Keratinocyte (primary cell): ENCODE results near the gene SEMA3A. TPM values are rescaled to one million over a fixed set of nuclear protein-coding genes. Genes with fewer than 3 reads are reported as not detected.

Source experiments
- DNase-seq: peaks from one replicate; pipeline ENCODE4 v3.0.0-alpha.2; 2011; ENCODE audit warnings: low read depth, missing footprints, low spot score
- FAIRE-seq: peaks from 2 replicates; lab custom pipeline; 2011; peaks lifted over from hg19 to GRCh38; lab: Jason Lieb, UNC
- H2AFZ ChIP-seq: 2 replicates; pipeline ENCODE4 v1.6.0; 2012; ENCODE audit warnings: low read length, control low read depth, inconsistent platforms; ENCODE audit not compliant: control insufficient read depth
- H3K27ac ChIP-seq: 2 replicates; pipeline ENCODE4 v1.5.1; 2011; ENCODE audit warnings: low read length; ENCODE audit not compliant: control insufficient read depth, insufficient read depth
- H3K27me3 ChIP-seq: 3 replicates; pipeline ENCODE4 v1.6.0; 2011; ENCODE audit warnings: low read length; ENCODE audit not compliant: control insufficient read depth, insufficient read depth; ENCODE audit errors: extremely low read depth
- H3K36me3 ChIP-seq, 2 experiments: 2 replicates in 1 of 2; 3 replicates in 1 of 2; pipeline ENCODE4 v1.5.1; 2011; ENCODE audit warnings: low read length in 2 of 2, mild to moderate bottlenecking in 1 of 2; ENCODE audit not compliant: control insufficient read depth in 2 of 2, insufficient read depth in 2 of 2; ENCODE audit errors: extremely low read depth in 1 of 2
- H3K4me1 ChIP-seq: 3 replicates; pipeline ENCODE4 v1.5.1; 2011; ENCODE audit warnings: low read length; ENCODE audit not compliant: control insufficient read depth, insufficient read depth; ENCODE audit errors: extremely low read depth
- H3K4me2 ChIP-seq: 3 replicates; pipeline ENCODE4 v1.6.0; 2011; ENCODE audit warnings: low read depth, low read length; ENCODE audit not compliant: control insufficient read depth, insufficient read depth; ENCODE audit errors: extremely low read depth
- H3K4me3 ChIP-seq, 3 experiments: fragments of 200-600 bp in 1 of 3; sonication (generic) in 1 of 3; 2 replicates in 2 of 3; 3 replicates in 1 of 3; pipeline ENCODE4 v1.5.1; 2011 to 2016; ENCODE audit warnings: low read length in 3 of 3, mild to moderate bottlenecking in 3 of 3, control low read depth in 2 of 3, inconsistent platforms in 1 of 3, low read depth in 1 of 3, mixed read lengths in 1 of 3, mixed run types in 1 of 3, moderate library complexity in 1 of 3; ENCODE audit not compliant: control insufficient read depth in 2 of 3, insufficient read depth in 2 of 3; ENCODE audit errors: extremely low read depth in 1 of 3
- H3K79me2 ChIP-seq: 2 replicates; pipeline ENCODE4 v1.6.0; 2012; ENCODE audit warnings: low read length; ENCODE audit not compliant: control insufficient read depth, insufficient read depth
- H3K9ac ChIP-seq: 3 replicates; pipeline ENCODE4 v1.6.0; 2011; ENCODE audit warnings: low read length; ENCODE audit not compliant: control insufficient read depth, insufficient read depth; ENCODE audit errors: extremely low read depth
- H3K9me1 ChIP-seq: 3 replicates; pipeline ENCODE4 v1.6.0; 2011; ENCODE audit warnings: low read length; ENCODE audit not compliant: control insufficient read depth, insufficient read depth; ENCODE audit errors: extremely low read depth
- H3K9me3 ChIP-seq: 2 replicates; pipeline ENCODE4 v1.5.1; 2012; ENCODE audit warnings: low read depth, low read length; ENCODE audit not compliant: control insufficient read depth
- H4K20me1 ChIP-seq: 3 replicates; pipeline ENCODE4 v1.6.0; 2011; ENCODE audit warnings: low read length; ENCODE audit not compliant: control insufficient read depth, insufficient read depth; ENCODE audit errors: extremely low read depth
- CTCF ChIP-seq, 3 experiments: IDR thresholded peaks in 1 of 3; conservative IDR thresholded peaks in 1 of 3; optimal IDR thresholded peaks in 1 of 3; 2 replicates in 2 of 3; 3 replicates in 1 of 3; pipeline versions ENCODE3 to v1.5.1; 2011; ENCODE audit warnings: low read length in 3 of 3, mild to moderate bottlenecking in 3 of 3, moderate library complexity in 2 of 3, control low read depth in 1 of 3, inconsistent platforms in 1 of 3; ENCODE audit not compliant: insufficient read depth in 2 of 3; ENCODE audit errors: extremely low read depth in 1 of 3
- EZH2 ChIP-seq: IDR thresholded peaks from one replicate; pipeline ENCODE4 v1.6.1; 2012; ENCODE audit warnings: inconsistent platforms, mild to moderate bottlenecking, low read length, moderate library complexity
- dilution Hi-C: fragments of 300-500 bp; cut with MboI; formaldehyde crosslinking; loops from one replicate; pipeline ENCODE4 v1.7.0; 2020; ENCODE audit warnings: low sequenced_read_pairs; ENCODE audit not compliant: extremely low pct_ligation_motif_present
- polyA plus RNA-seq, 5 experiments: library from polyadenylated mRNA; depleted of rRNA in 3 of 5; stranded (reverse) in 3 of 5; stranded (forward) in 1 of 5; unstranded in 1 of 5; fragments of >200 nt; gene quantifications; 1 replicate in 1 of 5; 2 replicates in 3 of 5; 3 replicates in 1 of 5; pipeline versions ENCODE4 v1.2.1 to v1.2.3, GENCODE V29; 2011 to 2012; ENCODE audit warnings: missing spikeins in 2 of 5, low read depth in 1 of 5, low replicate concordance in 1 of 5

SEMA3A gene
- polyA plus RNA-seq, 1 donor (not counting 4 experiments of a cell fraction or from before 2014, with no cell fraction given): 2.1 TPM

- H3K9me1 ChIP-seq: no peaks in the 10 kb centered on the region
- no peaks in the 10 kb centered on the region for H4K20me1 ChIP-seq
- no peaks in the 10 kb centered on the region for H3K27me3 ChIP-seq
- no peaks in the 10 kb centered on the region for H3K79me2 ChIP-seq
- H3K4me3 ChIP-seq: no peak overlapping the region
- H3K27ac ChIP-seq: no peak overlapping the region
- FAIRE-seq: no peak
- dilution Hi-C loops: no loop called here
- no peak overlapping the region for H3K4me2 ChIP-seq
- peaks cover 2% of the 10 kb centered on the region for H3K4me1 ChIP-seq
- H2AFZ ChIP-seq: no peak overlapping the region
- no peak for DNase-seq
- no peaks in the 10 kb centered on the region for H3K36me3 ChIP-seq
- no peaks in the 10 kb centered on the region for H3K9me3 ChIP-seq
- no peak overlapping the region for H3K9ac ChIP-seq
- TF ChIP-seq CTCF (optimal IDR thresholded peaks at IDR 0.05 in 1 of 3, IDR thresholded peaks at IDR 0.05 in 1 of 3, conservative IDR thresholded peaks at IDR 0.05 in 1 of 3; ENCODE audit: extremely low read depth in 1 of 3, insufficient read depth in 2 of 3, low read length in 3 of 3) (no peak), EZH2 (no peak)
These were observed 237.3 kb downstream of the SEMA3A start for GRCh38 chr7:83957333-83957732.

GRCh38 chr7:83956104-83956503, 238.5 kb downstream of the SEMA3A start:
- Histone ChIP-seq H3K4me1 (no peaks in the 10 kb centered on the region), H3K4me2 (no peak overlapping the region), H3K9ac (no peak overlapping the region), H3K9me3 (no peaks in the 10 kb centered on the region), H3K4me3 (no peak overlapping the region), H3K27ac (no peak overlapping the region), H3K27me3 (no peaks in the 10 kb centered on the region), H3K36me3 (no peaks in the 10 kb centered on the region), H3K79me2 (no peaks in the 10 kb centered on the region), H3K9me1 (no peaks in the 10 kb centered on the region), H4K20me1 (no peaks in the 10 kb centered on the region), H2AFZ (no peak overlapping the region)
- no peak for TF ChIP-seq CTCF (optimal IDR thresholded peaks at IDR 0.05 in 1 of 3, IDR thresholded peaks at IDR 0.05 in 1 of 3, conservative IDR thresholded peaks at IDR 0.05 in 1 of 3; ENCODE audit: extremely low read depth in 1 of 3, insufficient read depth in 2 of 3, low read length in 3 of 3)
- TF ChIP-seq EZH2: no peak
- no peak for FAIRE-seq
- dilution Hi-C loops: no loop called here
- no peak for DNase-seq
